A673 (cell line): ENCODE results near the gene TGFBR1. TPM values are rescaled to one million over a fixed set of nuclear protein-coding genes. Genes with fewer than 3 reads are reported as not detected.

Experiments used
- BruUV-seq: library from RNA; stranded (reverse); fragments of 400-500 nt; replicated peaks from 2 replicates; lab custom pipeline; 2021; lab: Mats Ljungman, UMichigan
- CTCF ChIA-PET: fragments of 300-600 bp; sonication (Branson Sonifier 250); formaldehyde crosslinking; loops from one replicate; lab custom pipeline; 2022; ENCODE audit warnings: antibody characterized with exemption; lab: Charles Lee
- POLR2A ChIA-PET: fragments of 300-600 bp; sonication (Branson Sonifier 250); formaldehyde crosslinking; loops from one replicate; lab custom pipeline; 2022; ENCODE audit warnings: antibody characterized with exemption; ENCODE audit not compliant: low non-redundant PET; lab: Charles Lee
- DNase-seq: peaks from one replicate; pipeline ENCODE4 v3.0.0-alpha.2; 2015; ENCODE audit warnings: low spot score
- H3K27ac ChIP-seq: fragments of 200-600 bp; sonication (generic); 2 replicates; pipeline ENCODE4 v1.5.1; 2016; ENCODE audit warnings: mixed run types, low read depth, mild to moderate bottlenecking, mixed read lengths, antibody characterized with exemption, low read length; ENCODE audit not compliant: poor library complexity, severe bottlenecking
- H3K27me3 ChIP-seq: fragments of 200-600 bp; sonication (generic); replicated peaks from 2 replicates; pipeline ENCODE4 v1.6.1; 2017; ENCODE audit warnings: mixed run types, low read depth, mild to moderate bottlenecking, mixed read lengths, antibody characterized with exemption, low read length; ENCODE audit not compliant: insufficient read depth, poor library complexity
- H3K36me3 ChIP-seq: fragments of 200-600 bp; sonication (generic); 2 replicates; pipeline ENCODE4 v1.6.1; 2016; ENCODE audit warnings: mixed run types, mild to moderate bottlenecking, mixed read lengths, antibody characterized with exemption, low read length; ENCODE audit not compliant: insufficient read depth, poor library complexity, severe bottlenecking
- H3K4me1 ChIP-seq: fragments of 200-600 bp; sonication (generic); 2 replicates; pipeline ENCODE4 v1.6.1; 2017; ENCODE audit warnings: mixed run types, mild to moderate bottlenecking, mixed read lengths, antibody characterized with exemption, low read length; ENCODE audit not compliant: insufficient read depth, poor library complexity, severe bottlenecking
- H3K4me3 ChIP-seq: fragments of 200-600 bp; sonication (generic); 2 replicates; pipeline ENCODE4 v1.5.1; 2016; ENCODE audit warnings: low read depth, mixed run types, mild to moderate bottlenecking, mixed read lengths, low read length; ENCODE audit not compliant: poor library complexity, severe bottlenecking
- H3K9me3 ChIP-seq: fragments of 200-600 bp; sonication (generic); 2 replicates; pipeline ENCODE4 v1.6.1; 2016; ENCODE audit warnings: mixed run types, low read depth, mild to moderate bottlenecking, mixed read lengths, antibody characterized with exemption, low read length; ENCODE audit not compliant: poor library complexity, severe bottlenecking
- EZH2 ChIP-seq: fragments of 200-600 bp; sonication (generic); IDR thresholded peaks from 2 replicates; pipeline ENCODE4 v1.6.1; 2017; ENCODE audit warnings: borderline replicate concordance, low read depth, mild to moderate bottlenecking, mixed read lengths, antibody characterized with exemption, low read length; ENCODE audit not compliant: poor library complexity, severe bottlenecking
- intact Hi-C: fragments of 100-400 bp; cut with micrococcal nuclease; formaldehyde crosslinking; loops from one replicate; pipeline ENCODE4 v1.10.0; 2022; ENCODE audit not compliant: unreplicated experiment
- total RNA-seq: library from RNA; stranded (reverse); gene quantifications from 2 replicates; pipeline ENCODE4 v1.2.3, GENCODE V29; 2021
- TF ChIP-seq, protein P1 (sequence below): fragments of 300-800, 200-600 bp; sonication (generic); conservative IDR thresholded peaks from 2 replicates; pipeline ENCODE4 v1.5.1; 2017; ENCODE audit warnings: low read depth, mild to moderate bottlenecking, antibody characterized with exemption, low read length, moderate library complexity, mixed read lengths

The TGFBR1 gene
- total RNA-seq, 1 experiment from 2014 or later: 3.5 TPM

DNA sequence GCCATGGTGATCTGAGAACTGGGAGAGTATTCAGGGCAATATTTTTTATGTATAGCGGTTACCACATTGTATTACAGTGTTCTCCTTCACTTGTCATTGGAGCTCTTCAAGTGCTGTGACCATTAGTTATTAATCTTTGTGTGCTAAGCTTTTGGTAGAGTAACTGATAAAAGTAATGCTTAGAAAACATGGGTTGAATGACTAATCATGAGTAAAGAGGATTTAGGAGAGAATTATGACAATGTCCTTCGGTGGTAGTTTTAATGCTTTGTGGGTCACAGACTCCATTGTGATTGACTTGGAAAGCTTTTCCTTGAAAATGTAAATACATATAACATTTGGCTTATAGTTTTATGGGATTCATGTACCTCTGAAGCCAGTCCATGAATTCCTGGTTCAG, 21.4 kb downstream of the TGFBR1 start:
- CTCF ChIA-PET: interaction anchor here (0.6 kb wide), 1 partner anchor 677 kb away, joined by 3 read pairs; no protein-coding TSS in a partner anchor
- TF ChIP-seq, protein P1, sequence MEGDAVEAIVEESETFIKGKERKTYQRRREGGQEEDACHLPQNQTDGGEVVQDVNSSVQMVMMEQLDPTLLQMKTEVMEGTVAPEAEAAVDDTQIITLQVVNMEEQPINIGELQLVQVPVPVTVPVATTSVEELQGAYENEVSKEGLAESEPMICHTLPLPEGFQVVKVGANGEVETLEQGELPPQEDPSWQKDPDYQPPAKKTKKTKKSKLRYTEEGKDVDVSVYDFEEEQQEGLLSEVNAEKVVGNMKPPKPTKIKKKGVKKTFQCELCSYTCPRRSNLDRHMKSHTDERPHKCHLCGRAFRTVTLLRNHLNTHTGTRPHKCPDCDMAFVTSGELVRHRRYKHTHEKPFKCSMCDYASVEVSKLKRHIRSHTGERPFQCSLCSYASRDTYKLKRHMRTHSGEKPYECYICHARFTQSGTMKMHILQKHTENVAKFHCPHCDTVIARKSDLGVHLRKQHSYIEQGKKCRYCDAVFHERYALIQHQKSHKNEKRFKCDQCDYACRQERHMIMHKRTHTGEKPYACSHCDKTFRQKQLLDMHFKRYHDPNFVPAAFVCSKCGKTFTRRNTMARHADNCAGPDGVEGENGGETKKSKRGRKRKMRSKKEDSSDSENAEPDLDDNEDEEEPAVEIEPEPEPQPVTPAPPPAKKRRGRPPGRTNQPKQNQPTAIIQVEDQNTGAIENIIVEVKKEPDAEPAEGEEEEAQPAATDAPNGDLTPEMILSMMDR: no peak
- no peak for TF ChIP-seq EZH2
- no peak overlapping the region for H3K27ac ChIP-seq
- H3K9me3 ChIP-seq: no peaks in the 10 kb centered on the region
- H3K4me3 ChIP-seq: no peak overlapping the region
- H3K4me1 ChIP-seq: no peaks in the 10 kb centered on the region
- DNase-seq: no peak
- intact Hi-C loops: no loop called here
- no peaks in the 10 kb centered on the region for H3K36me3 ChIP-seq
- POLR2A ChIA-PET: no interaction called here
- H3K27me3 ChIP-seq: no peaks in the 10 kb centered on the region
- no TSS peak for BruUV-seq

GRCh38 chr9:99127356-99128132, 22.6 kb downstream of the TGFBR1 start:
- DNase-seq: no peak
- TF ChIP-seq EZH2: no peak
- TF ChIP-seq, protein P1: no peak

DNA sequence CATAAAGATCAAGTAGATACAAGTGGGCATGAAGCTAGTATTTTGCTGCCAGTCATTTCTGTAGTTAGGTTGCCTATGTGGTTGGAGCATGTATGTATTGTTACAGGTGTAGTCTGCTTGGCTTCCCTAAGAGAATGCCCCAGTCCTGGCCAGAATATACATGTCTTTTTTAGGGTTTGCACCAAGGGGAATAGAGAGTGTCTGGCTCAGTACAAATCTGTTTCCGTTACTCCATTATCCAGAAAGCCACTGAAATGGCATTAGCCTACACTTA, 23.2 kb downstream of the TGFBR1 start:
- Histone ChIP-seq H3K9me3 (no peaks in the 10 kb centered on the region), H3K27ac (no peak overlapping the region), H3K27me3 (no peaks in the 10 kb centered on the region), H3K36me3 (no peaks in the 10 kb centered on the region), H3K4me3 (no peak overlapping the region), H3K4me1 (no peaks in the 10 kb centered on the region)
- intact Hi-C loops: no loop called here
- DNase-seq: no peak
- ChIA-PET POLR2A (no interaction called here), CTCF (no interaction called here)
- no peak for TF ChIP-seq EZH2
- TF ChIP-seq, protein P1: no peak
- no TSS peak for BruUV-seq

More at GRCh38 chr9:99127356-99128132, 22.6 kb downstream of the TGFBR1 start:
- intact Hi-C loops: no loop called here
- Histone ChIP-seq H3K4me1 (no peaks in the 10 kb centered on the region), H3K36me3 (no peaks in the 10 kb centered on the region), H3K9me3 (no peaks in the 10 kb centered on the region), H3K27me3 (no peaks in the 10 kb centered on the region), H3K27ac (no peak overlapping the region), H3K4me3 (no peak overlapping the region)
- BruUV-seq: no TSS peak
- ChIA-PET CTCF (no interaction called here), POLR2A (no interaction called here)
